NCI-H2029 treated with DMSO at 0.1 percent for 48 hours (cell line): ENCODE measurements around the gene RNF14.

Source experiments
- DNase-seq: peaks from one replicate; lab custom pipeline; 2025; lab: John Stamatoyannopoulos, UW

The RNF14 gene

DNA sequence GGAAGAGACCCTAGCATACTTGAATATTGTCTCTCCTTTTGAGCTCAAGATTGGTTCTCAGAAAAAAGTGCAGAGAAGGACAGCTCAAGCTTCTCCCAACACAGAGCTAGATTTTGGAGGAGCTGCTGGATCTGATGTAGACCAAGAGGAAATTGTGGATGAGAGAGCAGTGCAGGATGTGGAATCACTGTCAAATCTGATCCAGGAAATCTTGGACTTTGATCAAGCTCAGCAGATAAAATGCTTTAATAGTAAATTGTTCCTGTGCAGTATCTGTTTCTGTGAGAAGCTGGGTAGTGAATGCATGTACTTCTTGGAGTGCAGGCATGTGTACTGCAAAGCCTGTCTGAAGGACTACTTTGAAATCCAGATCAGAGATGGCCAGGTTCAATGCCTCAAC is 9.5 kb downstream of the RNF14 start:
- no peak for DNase-seq

- DNase-seq = no peak
Observed at GRCh38 chr5:141982626-141983025, 13.7 kb downstream of the RNF14 start.

GRCh38 chr5:141986072-141986471 is 17.2 kb downstream of the RNF14 start:
- no peak for DNase-seq

DNA sequence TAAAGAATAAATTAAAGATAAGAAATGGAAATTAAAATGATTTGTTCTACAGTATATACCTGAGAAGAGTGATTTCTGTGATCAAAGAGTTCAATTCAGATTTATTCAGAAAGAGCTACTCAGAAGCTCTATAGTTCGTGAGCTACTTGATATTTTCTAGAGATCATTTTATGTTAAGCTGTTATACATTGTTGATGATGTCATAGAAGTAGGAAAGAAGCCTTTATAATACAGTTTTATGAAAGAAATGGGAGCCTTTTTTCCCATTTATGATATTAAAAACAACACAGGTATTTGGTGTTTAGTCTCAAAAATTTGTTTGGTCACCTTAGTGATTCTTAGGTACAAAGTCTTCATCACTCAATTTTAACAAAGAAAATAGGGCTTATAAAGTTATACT is 20.8 kb downstream of the RNF14 start:
- no peak for DNase-seq

GRCh38 chr5:141992349-141992963 is 23.6 kb downstream of the RNF14 start:
- DNase-seq = peak; percentile 54

GRCh38 chr5:141994511-141995136 is 25.7 kb downstream of the RNF14 start:
- no peak for DNase-seq

DNA sequence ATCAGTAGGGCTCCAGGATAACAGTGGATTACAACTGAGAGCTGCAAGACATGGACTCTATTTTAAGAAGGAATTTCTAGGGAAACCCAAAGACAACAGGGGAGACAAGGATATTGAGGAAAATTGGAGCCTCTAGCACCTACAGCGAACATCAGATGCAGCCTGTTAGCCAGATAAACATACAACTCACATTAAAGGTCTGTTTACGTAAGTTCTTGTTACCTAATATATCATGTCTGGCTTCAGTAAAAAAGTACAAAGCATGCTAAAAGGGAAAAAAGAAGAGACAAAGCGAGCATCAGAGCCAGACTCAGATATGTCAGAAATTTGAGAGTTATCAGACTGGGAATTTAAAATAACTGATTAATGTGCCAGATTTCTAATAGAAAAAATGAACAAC is 26.8 kb downstream of the RNF14 start:
- DNase-seq = no peak

- no peak for DNase-seq
Observed at GRCh38 chr5:141997358-141997960, 28.6 kb downstream of the RNF14 start.

- DNase-seq = no peak
Observed at GRCh38 chr5:142000173-142000572, 31.3 kb downstream of the RNF14 start.

DNA sequence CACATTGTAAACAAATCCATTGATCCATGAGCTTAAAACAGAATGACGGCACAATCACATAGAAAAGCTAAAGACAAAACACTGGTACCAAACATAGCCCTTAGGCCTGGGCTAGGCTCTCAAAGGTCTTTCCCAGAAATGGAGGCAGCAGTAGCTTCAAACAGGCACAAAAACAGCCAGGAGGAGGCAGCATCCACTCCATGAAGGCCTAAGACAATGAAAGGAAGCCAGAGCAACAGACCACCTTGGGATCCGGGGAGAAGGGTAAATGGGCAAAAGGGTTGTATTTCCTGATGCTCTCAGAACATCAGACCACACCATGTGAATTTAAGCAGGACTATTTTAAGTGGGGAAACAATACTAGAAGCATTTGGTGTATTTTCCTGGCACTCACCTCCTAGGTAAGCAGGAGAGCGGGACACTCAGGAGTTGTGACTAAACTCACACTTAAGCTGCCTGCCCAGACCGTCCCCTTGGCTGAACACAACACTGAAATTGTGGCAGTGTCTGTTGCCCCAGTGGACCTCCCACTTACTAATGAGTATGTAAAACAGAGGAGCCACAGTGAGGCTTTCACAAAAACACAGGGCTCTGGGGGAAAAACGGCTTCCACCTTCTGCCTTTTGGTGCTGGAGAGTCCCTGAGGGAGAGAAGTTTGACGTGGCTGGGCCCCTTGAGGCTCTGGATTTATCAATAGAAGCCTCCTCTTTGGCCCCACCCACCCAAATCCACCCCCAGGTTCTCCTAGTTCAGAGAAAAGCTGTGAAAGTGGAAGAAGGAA is 32.0 kb downstream of the RNF14 start:
- no peak for DNase-seq

DNA sequence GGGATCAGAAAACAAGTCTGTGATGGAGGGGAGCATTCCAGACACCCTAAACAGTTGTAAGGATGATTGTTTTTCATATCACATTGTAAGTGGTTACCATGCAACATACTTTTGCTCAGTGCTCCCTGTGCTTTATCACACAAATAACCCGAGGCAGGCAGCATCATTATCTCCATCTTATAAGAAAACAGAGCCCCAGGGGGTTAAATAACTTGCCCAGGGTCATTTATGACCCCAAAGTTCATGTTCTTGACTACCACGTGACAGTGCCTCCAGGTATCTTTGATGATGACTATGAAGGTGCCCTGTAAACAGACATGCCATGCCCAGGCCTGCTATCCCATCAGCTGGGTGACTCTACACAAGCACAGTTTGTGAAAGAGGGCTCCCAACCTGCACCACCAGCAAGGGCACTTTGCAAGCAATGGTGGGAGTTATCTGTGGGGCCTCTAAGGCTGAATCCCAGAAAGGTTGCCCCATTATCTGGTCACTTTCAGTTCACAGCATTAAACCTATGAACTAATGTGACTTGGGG is 34.4 kb downstream of the RNF14 start:
- DNase-seq = no peak

GRCh38 chr5:142006363-142007236 is 37.7 kb downstream of the RNF14 start:
- no peak for DNase-seq

- no peak for DNase-seq
Observed at GRCh38 chr5:142007237-142007544, 38.3 kb downstream of the RNF14 start.

DNA sequence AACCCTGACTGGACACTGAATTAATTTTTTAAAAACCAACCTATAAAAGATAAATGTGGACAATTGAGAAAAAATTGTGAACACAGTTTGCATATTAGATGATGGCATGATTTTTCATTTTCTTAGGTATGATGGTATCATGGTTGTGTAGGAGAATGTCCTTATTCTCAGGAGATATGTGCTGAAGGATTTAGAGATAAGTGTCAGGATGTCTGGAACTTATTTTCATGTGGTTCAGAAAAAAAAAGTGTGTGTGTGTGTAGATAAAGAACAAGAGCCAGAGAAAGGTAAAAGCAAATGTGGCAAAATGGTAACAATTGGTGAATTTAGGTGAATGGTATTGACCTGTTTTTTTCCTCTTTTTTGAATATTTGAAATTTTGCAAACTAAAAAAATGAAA is 39.9 kb downstream of the RNF14 start:
- no peak for DNase-seq

DNA sequence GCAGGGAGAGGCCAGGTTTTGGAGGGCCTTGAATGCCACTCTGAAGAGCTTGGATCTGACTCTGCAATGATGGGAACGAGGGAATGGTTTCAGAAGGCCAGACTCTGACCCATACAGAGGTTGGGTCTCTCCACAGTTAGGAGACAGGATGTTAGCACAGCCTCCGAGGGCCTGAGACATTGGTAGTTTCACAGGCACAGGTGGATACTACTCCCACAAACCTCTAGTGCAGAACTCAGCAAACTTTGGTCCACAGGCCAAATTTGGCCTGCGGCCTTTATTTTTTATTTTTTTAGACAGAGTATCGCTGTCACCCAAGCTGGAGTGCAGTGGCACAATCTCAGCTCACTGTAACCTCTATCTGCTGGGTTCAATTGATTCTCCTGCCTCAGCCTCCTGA is 41.0 kb downstream of the RNF14 start:
- no peak for DNase-seq

DNA sequence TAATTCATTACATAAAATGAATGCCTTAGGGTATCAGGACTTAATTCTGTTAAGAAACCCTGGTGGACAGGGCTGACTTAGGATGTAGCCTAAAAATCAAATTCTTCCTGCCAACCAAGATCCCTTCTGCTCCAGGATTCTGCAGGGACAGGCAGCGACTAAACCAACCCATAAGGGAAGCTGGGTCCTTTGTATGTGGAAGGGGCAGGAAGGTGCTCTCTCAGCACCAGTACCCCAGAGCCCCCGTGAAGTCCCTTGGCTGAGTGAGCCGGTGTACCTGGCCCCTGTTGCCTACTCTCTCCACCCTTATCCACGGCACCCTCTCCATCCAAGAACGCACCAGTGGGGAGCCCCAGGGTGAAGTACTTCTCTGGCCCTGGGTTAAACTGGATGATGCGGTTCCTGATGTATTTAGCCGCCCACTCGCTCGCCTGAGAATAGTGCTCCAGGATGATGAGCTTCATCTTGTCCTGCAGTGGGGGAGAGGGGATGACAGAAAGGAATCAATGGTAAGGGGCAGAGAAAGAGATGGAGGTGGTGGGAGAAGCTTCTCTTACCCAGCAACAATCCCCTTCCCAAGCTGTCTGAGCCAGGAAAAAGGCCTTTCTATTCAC is 42.8 kb downstream of the RNF14 start:
- no peak for DNase-seq

- no peak for DNase-seq
Observed at GRCh38 chr5:142012186-142012785, 43.4 kb downstream of the RNF14 start.

DNA sequence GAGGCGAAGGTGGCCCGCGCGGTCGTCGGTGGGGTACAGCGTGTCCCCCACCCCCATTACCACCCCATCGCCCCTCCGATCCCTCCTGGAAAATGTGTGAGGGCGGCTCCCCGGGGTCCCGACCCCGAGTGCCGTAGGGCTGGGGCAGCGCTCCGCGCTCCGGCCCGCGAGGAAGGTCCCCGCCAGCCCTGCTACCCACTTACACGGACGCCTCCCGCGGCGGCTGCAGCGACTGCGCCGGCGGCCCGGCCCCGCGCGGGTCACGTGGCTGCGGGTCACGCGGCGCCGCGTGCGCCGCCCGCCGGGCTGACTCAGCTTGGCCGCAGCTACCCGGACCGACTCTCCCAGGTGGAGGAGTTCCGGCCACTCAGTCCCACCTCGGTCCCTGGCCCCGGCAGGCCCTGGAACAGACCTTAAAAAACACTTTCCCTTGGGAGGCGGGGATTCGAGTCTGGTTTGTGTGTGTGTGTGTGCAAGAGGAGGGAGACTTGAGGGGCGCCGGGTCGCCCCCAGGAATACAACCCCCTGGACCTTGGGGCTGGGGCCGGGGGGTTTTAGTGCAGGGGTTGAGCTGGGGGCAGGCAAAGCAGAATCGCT is 44.0 kb downstream of the RNF14 start, which contains the start of gene GNPDA1:
Gene GNPDA1 (minus strand): TSS at position 236 of the 597 bp plus-strand sequence. CDS start 992 bp downstream, outside the sequence.
- DNase-seq = no peak

GRCh38 chr5:142013734-142014521 is 45.0 kb downstream of the RNF14 start:
- DNase-seq = no peak
